IPS DF 19.7 (cell line): ENCODE measurements around the gene TMEM191C.
"Not testable (repeated sequence)": the region's sequence is repeated elsewhere in the genome, so short reads cannot be mapped to it uniquely, and the experiment has no call there.

Experiments used
- DNase-seq: peaks from one replicate; pipeline ENCODE4 v3.0.0-alpha.2; 2013; ENCODE audit warnings: low read depth, low spot score

The TMEM191C gene

GRCh38 chr22:21446128-21446826, 20.9 kb upstream of the TMEM191C start:
- no peak for DNase-seq

DNA sequence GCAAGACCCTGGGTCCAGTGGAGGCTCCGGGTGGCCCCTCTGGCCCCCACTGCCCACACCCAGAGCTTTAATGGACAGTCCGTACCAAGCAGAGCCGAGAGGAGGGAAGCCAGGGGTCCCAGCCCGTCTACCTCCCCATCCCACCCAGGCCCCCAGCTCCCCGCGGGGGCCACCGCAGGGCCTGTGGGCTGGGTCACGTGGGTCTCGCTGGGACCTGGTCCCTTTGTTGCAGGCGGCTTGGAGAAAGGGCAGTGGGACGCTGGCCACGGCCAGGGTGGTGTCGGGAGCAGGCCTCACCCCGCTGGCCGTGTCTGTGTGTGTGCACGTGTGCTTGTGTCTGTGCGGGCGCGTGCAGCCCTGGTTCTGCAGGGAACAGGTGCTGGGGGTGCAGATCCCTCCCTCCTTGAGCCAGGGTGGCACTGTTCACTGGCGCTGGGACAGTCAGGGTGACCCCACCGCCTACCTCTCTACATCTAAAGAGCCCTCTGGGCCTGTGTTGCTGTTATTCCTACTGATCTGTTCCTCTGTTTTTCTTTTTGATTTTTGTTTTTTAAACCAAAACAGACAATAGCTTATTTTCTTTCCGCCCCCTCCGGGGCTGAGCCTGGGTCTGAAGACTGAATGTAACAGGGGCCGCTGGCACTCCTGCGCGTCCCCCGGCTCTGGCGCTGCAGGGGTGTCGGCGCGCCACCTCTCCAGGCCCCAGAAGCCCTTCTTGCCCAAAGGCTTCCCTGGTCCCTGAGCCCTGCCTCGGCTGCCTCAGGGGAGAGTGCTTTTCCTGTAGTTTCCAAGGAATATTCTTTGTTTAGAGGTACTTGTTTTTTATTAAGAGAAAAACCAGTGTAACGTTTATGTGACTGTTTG, 20.1 kb upstream of the TMEM191C start:
- no peak for DNase-seq

- DNase-seq: no peak
Measured at GRCh38 chr22:21447694-21448402, 19.3 kb upstream of the TMEM191C start.

DNA sequence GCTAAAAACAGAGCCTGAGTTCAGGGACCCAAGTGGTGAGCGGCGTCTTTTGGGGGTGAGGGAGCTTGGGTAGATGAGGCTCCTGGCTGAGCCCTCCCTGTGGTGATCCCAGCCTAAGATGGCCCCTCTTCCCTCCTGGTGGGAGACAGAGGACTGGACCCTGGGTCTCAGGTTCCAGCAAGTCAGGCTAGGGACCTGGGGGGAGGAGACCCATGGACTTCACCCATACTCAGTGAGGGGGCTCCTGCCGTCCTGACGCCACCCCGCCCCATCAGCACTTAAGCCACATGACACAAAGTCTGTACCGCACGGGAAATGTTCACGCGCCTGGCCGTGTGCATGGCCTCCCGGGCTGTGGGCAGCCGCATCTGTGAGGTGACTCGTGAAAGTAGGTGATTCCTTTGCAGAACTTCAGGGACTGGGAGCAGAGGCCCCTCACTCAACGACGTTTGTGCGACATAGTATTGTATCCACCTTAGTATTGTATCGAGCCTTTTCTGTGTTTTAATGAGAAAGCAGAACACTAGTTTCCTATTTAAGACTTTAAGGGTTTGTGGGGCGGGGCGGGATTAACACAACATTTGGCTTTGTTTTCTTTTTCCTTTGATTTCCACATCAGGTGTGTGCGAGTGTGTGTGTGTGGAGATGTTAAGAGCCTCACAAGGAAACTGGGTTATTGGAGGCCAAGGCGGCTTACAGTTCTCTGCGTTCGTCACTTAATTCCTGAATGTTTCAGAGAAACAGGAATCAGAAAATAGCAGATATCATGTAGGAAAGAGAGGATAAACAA, 18.4 kb upstream of the TMEM191C start:
- DNase-seq: no peak

DNA sequence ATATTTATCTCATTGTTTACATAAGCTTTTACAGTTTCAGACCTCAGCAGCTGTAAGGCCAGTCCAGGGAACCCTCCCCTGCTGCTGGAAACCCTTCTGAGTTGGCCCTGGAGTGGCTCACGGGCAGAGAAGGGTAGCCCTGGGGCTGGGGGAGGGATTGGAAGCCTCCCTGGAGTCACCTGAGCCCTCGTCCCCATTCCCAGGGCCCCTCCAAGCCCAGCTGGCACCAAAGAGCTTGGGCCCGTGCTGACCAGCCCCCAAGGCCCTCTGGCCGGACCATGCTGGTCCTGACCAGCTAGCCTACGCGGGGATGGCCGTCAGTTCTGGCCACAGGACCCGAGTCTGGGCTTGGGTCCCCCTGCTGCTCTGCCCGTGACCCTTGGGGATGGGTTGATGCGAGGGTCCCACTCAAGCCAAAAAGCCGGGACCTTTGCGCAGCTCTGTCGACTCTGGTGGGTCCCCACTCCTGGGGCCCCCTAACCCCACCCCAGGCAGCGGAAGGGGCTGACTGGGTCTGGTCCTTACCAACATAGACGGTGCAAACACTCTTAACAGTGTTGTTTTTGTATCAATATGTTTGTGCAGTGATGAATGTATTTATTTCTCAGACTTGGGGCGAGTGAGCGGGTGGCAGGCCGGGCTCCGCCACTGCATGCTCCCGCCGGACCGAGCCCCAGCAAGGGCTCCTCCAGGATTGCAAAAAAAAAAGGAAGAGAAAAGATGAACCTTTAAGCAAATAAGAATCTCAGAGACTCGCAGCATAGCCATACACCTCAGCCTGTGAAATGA, 17.5 kb upstream of the TMEM191C start:
- no peak for DNase-seq

DNA sequence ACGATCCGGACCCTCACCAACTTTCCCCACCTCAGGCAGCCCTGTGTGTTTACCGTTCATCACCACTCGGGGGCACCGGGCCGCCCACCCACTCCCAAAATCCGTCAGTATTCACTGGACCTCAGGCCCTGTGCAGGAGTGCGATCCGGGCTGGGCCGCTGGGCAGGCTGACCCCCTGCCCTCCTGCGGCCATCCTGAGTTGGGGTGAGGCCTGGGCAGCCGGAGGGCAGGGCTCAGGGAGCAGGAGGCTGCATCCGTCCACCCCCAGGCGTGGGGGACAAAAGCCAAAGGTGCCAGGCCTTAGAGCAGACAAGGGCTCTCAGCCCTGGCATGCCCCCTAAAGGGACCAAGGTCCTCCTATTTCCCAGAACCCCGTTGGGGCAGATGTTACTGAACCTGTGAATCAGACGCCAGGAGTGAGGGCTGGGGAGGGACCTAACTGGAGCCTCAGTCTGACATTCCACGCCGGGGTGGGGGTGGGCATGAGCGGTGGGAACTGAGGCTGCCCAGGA, 16.8 kb upstream of the TMEM191C start:
- no peak for DNase-seq

DNA sequence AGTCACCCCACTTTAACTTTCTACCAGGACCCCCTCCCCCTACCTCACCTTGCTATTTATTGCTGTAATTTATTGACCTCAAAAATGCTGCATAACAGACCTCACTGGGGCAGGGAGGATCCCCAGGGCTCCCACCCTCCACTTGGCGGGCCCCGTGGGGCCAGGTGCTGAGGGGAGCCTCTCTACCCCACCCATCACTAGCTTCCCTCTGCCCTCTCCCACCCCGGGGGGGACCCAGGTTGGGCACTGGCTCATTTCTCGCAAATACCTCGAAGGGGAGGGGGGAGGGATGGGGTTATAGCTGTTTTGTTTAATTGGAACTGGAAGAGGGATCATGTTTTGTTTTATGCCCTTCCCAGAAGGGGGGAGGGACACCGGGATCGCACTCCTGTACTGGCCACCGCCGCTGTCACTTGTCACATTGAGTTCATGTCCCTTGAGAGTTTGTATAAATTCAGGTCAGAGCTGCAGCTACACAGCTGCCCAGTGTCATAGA, 16.3 kb upstream of the TMEM191C start:
- no peak for DNase-seq

DNA sequence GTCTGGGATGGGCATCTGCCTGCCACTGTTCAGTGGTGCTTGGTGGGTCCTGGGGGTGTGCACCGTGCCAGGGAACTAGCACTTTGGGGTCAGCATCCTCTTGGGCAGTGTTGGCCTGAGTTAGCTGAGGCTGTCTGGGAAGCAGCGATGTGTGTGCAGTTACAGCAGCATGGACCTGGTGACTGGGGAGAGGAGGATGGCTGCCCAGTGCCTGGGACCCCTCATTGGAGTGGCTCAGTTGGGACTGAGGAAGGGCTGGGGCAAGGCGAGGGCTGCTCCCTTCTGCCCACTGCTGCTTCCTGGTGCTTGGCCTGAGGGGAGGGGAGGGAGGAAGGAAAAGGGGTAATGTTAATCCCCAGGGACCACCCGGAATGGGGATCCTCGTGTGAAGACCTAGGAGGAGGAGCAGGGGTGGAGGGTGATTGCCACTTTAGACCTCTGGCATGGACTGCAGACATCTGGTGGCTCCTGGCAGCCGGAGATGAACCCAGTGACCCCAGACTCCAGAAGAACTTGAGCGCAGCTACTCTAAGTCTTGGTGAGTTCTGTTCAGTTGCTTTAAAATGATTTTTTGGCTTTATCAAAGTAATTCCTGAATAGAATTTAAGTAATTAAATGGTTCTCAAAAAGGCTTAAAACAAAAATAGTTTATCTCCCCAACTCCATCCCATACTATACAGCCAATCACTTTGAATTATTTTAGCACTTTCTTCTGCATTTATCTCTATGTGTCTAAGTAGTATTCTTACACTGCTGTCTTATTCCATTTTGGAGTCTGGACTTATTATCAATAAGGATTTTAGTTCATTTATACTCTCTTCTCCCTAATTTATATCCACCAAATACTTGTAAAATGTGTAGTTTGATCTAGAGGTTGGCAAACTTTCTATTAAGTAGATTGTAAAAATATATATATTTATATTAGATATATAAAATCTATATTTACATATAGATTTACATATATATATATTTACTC, 15.4 kb upstream of the TMEM191C start:
- no peak for DNase-seq

DNA sequence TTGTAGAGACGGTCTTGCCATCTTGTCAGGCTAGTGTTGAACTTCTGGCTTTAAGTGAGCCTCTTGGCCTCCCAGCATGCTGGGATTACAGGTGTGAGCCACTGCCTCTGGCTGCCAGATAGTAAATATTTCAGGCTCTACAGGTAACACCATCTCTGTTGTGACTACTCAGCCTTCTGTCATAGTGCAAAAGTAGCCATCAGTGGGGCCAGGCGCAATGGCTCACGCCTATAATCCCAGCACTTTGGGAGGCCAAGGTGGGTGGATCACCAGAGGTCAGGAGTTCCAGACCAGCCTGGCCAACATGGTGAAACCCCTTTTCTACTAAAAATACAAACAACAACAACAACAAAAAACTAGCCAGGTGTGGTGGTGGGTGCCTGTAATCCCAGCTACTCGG, 14.5 kb upstream of the TMEM191C start:
- not testable (repeated sequence) for DNase-seq

DNA sequence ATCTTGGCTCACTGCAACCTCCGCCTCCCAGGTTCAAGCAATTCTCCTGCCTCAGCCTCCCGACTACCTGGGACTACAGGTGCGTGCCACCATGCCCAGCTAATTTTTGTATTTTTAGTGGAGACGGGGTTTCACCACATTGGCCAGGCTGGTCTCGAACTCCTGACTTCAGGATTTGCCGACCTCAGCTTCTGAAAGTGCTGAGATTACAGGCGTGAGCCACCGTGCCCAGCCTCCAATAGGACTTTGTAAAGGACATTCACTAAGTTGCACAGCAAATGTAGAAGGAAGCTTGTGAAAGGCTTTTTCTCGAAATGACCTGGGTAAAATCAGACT, 12.2 kb upstream of the TMEM191C start:
- DNase-seq: not testable (repeated sequence)

DNA sequence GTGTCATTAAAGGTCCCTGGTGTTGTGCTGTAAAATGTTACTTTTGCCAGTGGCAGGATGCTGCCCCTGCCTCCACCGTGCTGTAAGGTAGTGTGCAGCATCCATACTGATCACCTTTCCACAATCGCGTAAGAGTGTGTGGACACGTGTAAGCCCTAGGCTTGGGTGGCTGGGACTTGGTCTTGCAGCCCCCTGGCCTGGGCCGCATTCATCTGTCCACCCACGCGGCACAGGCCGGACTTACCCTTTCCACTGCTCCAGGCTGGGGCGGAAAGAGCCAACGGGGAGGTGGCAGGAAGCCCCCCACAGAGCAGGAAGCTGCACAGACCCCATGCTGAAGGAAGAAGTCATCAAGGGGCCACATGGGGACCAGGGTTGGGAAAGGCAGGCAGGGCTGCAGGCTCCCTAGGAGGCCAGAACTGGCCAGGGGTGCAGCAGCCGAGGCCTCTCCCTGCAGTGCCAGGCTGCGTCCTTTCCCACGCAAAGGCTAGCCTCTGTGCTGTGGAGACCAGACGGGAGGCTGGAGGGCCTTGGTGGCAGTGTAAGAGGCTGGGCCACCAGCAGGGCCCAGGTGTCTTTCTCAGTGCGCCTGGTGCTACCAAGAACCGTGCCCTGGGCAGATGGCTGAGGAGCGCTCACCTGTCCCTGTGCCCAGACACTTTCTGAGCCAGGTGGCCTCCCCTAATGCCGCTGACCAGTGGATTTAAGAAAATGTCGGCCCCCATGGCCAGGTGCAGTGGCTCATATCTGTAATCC, 11.7 kb upstream of the TMEM191C start:
- no peak for DNase-seq

DNA sequence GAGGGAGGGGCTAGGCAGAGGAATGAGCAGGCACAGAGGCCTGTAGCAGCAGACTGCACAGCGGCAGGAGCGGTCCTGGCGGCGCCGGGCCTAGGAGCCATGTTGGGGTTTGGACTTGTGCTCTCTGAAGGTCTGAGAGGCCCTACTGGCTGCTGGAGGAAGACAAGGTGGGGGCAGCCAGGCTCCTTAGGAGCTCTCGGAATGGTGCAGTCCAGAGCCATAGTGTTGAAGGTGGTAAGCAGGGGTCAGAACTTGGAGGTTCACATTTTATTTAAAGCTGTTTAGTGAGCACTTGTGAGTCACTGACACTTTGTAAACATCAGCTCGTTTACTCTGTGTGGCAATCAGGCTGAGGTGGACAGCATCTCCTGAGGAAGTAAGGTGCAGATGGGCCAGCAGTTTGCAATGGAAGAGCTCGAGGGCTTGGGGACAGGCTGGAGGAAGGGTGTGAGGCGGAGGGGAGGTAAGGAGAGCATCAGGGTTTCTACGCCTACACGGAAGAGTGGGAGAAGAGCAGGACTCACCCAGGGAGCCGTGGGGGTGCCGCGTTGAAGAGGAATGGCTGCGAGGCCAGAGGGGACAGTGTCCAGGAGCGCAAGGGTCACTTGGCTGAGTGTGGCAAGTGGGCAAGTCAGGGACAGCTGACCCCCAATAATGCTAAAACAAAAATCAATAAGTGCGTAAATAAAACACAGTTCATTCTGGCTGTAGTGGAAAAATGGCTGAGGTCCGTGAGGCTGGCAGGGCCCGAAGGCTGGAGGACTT, 10.0 kb upstream of the TMEM191C start:
- no peak for DNase-seq

DNA sequence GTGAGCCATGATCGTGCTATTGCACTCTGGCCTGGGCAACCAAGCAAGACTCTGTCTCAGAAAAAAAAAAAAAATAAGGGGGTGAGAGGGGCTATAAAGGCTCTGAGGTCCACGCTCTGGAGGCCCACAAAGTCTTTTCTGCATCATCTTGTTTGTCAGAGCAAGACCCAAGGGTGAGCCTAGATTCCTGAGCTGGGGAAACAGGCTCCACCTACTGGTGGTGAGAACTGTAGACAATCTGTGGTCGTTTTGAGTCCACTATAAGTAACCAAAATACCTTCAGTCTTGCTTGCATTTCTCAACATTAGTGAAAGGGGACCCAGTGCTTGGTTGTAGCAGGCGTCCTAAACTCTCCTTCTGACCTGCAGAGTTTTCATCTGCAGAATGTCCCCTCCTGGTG, 4.5 kb upstream of the TMEM191C start:
- DNase-seq: not testable (repeated sequence)

- DNase-seq: not testable (repeated sequence)
Measured at GRCh38 chr22:21468194-21469096, 1.3 kb downstream of the TMEM191C start.

- not testable (repeated sequence) for DNase-seq
Measured at GRCh38 chr22:21469097-21469994, 2.2 kb downstream of the TMEM191C start.

GRCh38 chr22:21472984-21473383, 5.8 kb downstream of the TMEM191C start:
- DNase-seq: not testable (repeated sequence)
